Trophoblast cell (in vitro differentiated cells and primary cell): ENCODE measurements around the gene SSBP3.

Experiments used
- DNase-seq, 2 donors: peaks; one replicate each; pipeline ENCODE4 v3.0.0-alpha.2; 2016
- H2AFZ ChIP-seq: 2 replicates; pipeline ENCODE4 v1.6.1; 2013; ENCODE audit warnings: low read length, moderate library complexity, mild to moderate bottlenecking; ENCODE audit not compliant: insufficient read depth, poor library complexity
- H2AK5ac ChIP-seq: 2 replicates; pipeline ENCODE4 v1.6.1; 2013; ENCODE audit warnings: mild to moderate bottlenecking, low read length
- H2BK120ac ChIP-seq: 2 replicates; pipeline ENCODE4 v1.6.1; 2013; ENCODE audit warnings: low read length, mild to moderate bottlenecking, moderate library complexity; ENCODE audit not compliant: insufficient read depth, poor library complexity
- H2BK12ac ChIP-seq: 2 replicates; pipeline ENCODE4 v1.6.1; 2013; ENCODE audit warnings: mild to moderate bottlenecking, low read length, moderate library complexity
- H2BK5ac ChIP-seq: 2 replicates; pipeline ENCODE4 v1.6.1; 2013; ENCODE audit warnings: low read length, low read depth, moderate library complexity, mild to moderate bottlenecking; ENCODE audit not compliant: poor library complexity
- H3K14ac ChIP-seq: 2 replicates; pipeline ENCODE4 v1.6.1; 2013; ENCODE audit warnings: mild to moderate bottlenecking, low read length
- H3K18ac ChIP-seq: 2 replicates; pipeline ENCODE4 v1.6.1; 2013; ENCODE audit warnings: mild to moderate bottlenecking, low read length
- H3K23ac ChIP-seq: 2 replicates; pipeline ENCODE4 v1.6.1; 2013; ENCODE audit warnings: low read length
- H3K27ac ChIP-seq: 2 replicates; pipeline ENCODE4 v1.5.1; 2013; ENCODE audit warnings: low read depth, mild to moderate bottlenecking, inconsistent platforms, low read length, moderate library complexity
- H3K27me3 ChIP-seq: 2 replicates; pipeline ENCODE4 v1.6.1; 2013; ENCODE audit warnings: inconsistent platforms, mild to moderate bottlenecking, low read length, moderate library complexity; ENCODE audit not compliant: insufficient read depth
- H3K36me3 ChIP-seq, 2 experiments: 1 replicate in 1 of 2; 2 replicates in 1 of 2; pipeline ENCODE4 v1.6.1; 2013; ENCODE audit warnings: low read length in 2 of 2, mild to moderate bottlenecking in 2 of 2, moderate library complexity in 1 of 2; ENCODE audit not compliant: insufficient read depth in 2 of 2, control insufficient read depth in 1 of 2
- H3K4ac ChIP-seq: 2 replicates; pipeline ENCODE4 v1.6.1; 2013; ENCODE audit warnings: low read depth, mild to moderate bottlenecking, low read length, moderate library complexity
- H3K4me1 ChIP-seq, 2 experiments: 1 replicate in 1 of 2; 2 replicates in 1 of 2; pipeline ENCODE4 v1.6.1; 2013; ENCODE audit warnings: low read length in 2 of 2, mild to moderate bottlenecking in 2 of 2, moderate library complexity in 1 of 2; ENCODE audit not compliant: insufficient read depth in 2 of 2, control insufficient read depth in 1 of 2
- H3K4me2 ChIP-seq: 2 replicates; pipeline ENCODE4 v1.6.1; 2013; ENCODE audit warnings: inconsistent platforms, mild to moderate bottlenecking, low read length, moderate library complexity
- H3K4me3 ChIP-seq: 2 replicates; pipeline ENCODE4 v1.5.1; 2013; ENCODE audit warnings: mild to moderate bottlenecking, low read depth, low read length, inconsistent platforms
- H3K79me1 ChIP-seq: one replicate; pipeline ENCODE4 v1.6.1; 2013; ENCODE audit warnings: low read length
- H3K79me2 ChIP-seq: 2 replicates; pipeline ENCODE4 v1.6.1; 2013; ENCODE audit warnings: low read length, mild to moderate bottlenecking; ENCODE audit not compliant: control insufficient read depth, insufficient read depth, poor library complexity
- H3K9ac ChIP-seq: 2 replicates; pipeline ENCODE4 v1.6.1; 2013; ENCODE audit warnings: mild to moderate bottlenecking, low read length
- H3K9me3 ChIP-seq: 2 replicates; pipeline ENCODE4 v1.6.1; 2013; ENCODE audit warnings: low read depth, mild to moderate bottlenecking, control low read depth, inconsistent platforms, low read length; ENCODE audit not compliant: insufficient read depth
- H4K12ac ChIP-seq: 2 replicates; pipeline ENCODE4 v1.6.1; 2013; ENCODE audit warnings: low read depth, mild to moderate bottlenecking, low read length, moderate library complexity
- H4K8ac ChIP-seq: 2 replicates; pipeline ENCODE4 v1.6.1; 2013; ENCODE audit warnings: low read depth, mild to moderate bottlenecking, low read length, moderate library complexity
- H4K91ac ChIP-seq: one replicate; pipeline ENCODE4 v1.6.1; 2013; ENCODE audit warnings: low read depth, mild to moderate bottlenecking, low read length, moderate library complexity
- WGBS: extraction: QIAGEN DNeasy Blood & Tissue Kit; methylation state at CpG from one replicate; pipeline ENCODE4 v1.1.7; 2013; ENCODE audit warnings: missing lambda C conversion rate; ENCODE audit not compliant: insufficient read length, insufficient coverage; ENCODE audit errors: extremely low coverage; 5-methylcytosine and 5-hydroxymethylcytosine counted together

Gene SSBP3

DNA sequence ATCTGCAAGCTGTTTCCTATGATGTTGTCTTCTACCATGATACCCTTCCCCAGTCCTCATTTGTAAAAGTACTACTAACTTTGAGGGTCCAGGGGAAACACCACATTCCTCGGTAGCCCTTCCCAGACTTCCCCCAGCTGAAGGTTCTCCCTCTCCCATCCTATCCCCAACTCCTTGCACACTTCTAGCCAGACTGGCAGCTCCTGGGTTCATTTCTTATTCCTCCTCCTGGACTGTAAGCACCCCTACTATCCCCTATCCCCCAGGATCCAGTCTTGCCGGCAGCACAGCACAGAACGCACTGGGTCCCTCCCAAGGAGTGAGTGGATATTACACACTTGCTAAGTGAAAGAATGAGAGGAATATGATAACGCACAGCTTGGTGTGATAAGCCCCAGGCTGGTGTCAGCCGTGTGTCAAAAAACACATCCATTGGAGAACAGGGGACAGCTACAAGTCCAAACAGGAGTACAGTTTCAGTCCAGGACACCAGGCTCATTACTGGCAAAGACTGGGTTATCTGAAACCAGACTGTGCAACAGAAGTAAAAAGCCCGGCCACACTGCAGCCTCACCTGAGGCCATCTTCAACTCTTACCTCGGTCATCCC lies 100.2 kb downstream of the SSBP3 start:
- H3K18ac ChIP-seq, result no peak overlapping the region
- H2BK120ac ChIP-seq, result no peak overlapping the region
- peaks cover 6 to 7% of the 10 kb centered on the region in 2 experiments for H3K36me3 ChIP-seq
- no peak overlapping the region for H3K4me2 ChIP-seq
- no peak overlapping the region for H3K4ac ChIP-seq
- H2BK12ac ChIP-seq, result no peak overlapping the region
- H3K23ac ChIP-seq, result no peak overlapping the region
- peaks cover 3 to 4% of the 10 kb centered on the region in 2 experiments for H3K4me1 ChIP-seq
- H2AFZ ChIP-seq, result no peak overlapping the region
- no peak overlapping the region for H2AK5ac ChIP-seq
- no peak overlapping the region for H2BK5ac ChIP-seq
- H3K14ac ChIP-seq, result no peak overlapping the region
- H3K9ac ChIP-seq, result no peak overlapping the region
- H3K79me2 ChIP-seq, result peaks cover 17% of the 10 kb centered on the region
- no peaks in the 10 kb centered on the region for H3K9me3 ChIP-seq
- WGBS, result no CpG with 5 or more reads among the region's 7 CpGs
- DNase-seq, result no peak
- H3K27ac ChIP-seq, result no peak overlapping the region
- no peak overlapping the region for H4K12ac ChIP-seq
- H4K8ac ChIP-seq, result no peak overlapping the region
- no peak overlapping the region for H4K91ac ChIP-seq
- no peak overlapping the region for H3K4me3 ChIP-seq
- no peaks in the 10 kb centered on the region for H3K27me3 ChIP-seq
- H3K79me1 ChIP-seq, result no peaks in the 10 kb centered on the region

DNA sequence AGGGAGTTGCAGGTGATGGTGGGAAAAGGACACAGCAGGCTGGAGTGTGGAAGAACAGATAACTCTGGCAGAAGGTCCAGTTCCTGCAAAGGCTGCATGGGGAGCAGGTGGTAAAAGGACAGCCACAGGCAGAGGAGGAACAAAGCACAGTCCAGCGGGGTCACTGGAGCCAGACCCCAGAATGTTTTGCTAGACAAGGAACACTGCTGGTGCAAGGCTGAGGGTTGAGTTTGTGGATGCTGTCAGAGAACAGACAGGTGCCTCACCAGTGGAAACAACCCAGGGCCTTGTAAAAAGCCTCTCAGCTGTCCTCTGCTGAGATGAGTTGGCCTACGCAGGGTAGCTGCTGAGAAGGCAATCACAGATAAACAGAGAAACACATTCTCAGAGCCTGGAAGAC lies 101.7 kb downstream of the SSBP3 start:
- Histone ChIP-seq H2BK120ac (no peak overlapping the region), H4K91ac (no peak overlapping the region), H3K79me2 (peaks cover 18% of the 10 kb centered on the region), H3K4me2 (no peak overlapping the region), H4K12ac (no peak overlapping the region), H2BK12ac (no peak overlapping the region), H2AFZ (no peak overlapping the region), H3K4me3 (no peak overlapping the region), H3K23ac (no peak overlapping the region), H3K9ac (no peak overlapping the region), H3K27me3 (no peaks in the 10 kb centered on the region), H3K14ac (no peak overlapping the region), H2AK5ac (no peak overlapping the region), H3K27ac (no peak overlapping the region), H2BK5ac (no peak overlapping the region), H3K36me3 (peaks cover 5 to 6% of the 10 kb centered on the region in 2 experiments), H3K4me1 (no peaks in the 10 kb centered on the region), H4K8ac (no peak overlapping the region), H3K9me3 (no peaks in the 10 kb centered on the region), H3K4ac (peak overlapping the region; percentile 6), H3K18ac (no peak overlapping the region), H3K79me1 (no peaks in the 10 kb centered on the region)
- no CpG with 5 or more reads among the region's 2 CpGs for WGBS
- DNase-seq, result no peak

DNA sequence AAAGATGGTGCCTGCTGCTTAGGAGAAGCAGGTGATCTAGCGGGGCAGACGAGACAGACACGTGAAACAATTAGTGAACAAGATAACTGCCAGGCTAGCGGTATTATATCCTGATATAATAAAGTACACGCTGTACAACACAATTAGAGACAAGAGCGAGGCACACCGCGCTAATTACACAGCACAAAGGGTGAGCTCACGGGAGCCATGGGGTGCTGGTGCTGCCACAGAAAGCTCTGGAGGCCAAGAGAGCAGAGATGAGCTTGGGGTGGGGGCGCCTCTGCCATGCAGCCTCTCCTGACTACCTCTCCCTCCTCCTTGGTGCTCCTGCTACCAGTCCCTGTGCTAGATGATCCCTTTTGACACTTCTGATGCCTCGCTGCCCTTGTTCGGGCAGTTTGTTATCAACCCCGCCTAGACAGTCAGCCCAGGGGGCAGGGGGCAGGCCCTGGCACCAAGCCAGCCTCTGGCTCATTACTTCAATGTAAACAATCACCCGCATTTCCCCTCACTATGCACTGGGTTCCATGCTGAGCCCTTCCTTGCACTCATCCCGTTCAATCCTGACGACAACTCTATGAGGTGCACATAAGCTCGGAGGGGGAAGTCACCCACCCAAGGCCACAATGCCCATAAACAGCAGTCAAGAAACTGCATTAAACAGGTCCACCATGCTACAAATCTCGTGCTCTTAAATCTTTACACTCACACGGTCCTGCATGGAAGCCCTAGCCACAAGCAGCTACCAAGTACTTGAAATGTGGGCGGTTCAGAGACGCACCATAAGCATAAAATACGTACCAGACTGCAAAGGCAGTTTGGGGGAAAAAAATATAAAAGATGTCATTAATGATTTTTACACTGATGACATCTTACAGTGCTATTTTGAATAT lies 103.0 kb downstream of the SSBP3 start:
- Histone ChIP-seq H3K9me3 (no peaks in the 10 kb centered on the region), H3K18ac (peak overlapping the region; percentile 49), H3K27me3 (no peaks in the 10 kb centered on the region), H3K4me3 (no peak overlapping the region), H3K36me3 (peaks cover 5 to 6% of the 10 kb centered on the region in 2 experiments), H2AFZ (no peak overlapping the region), H3K79me2 (peaks cover 20% of the 10 kb centered on the region), H3K14ac (no peak overlapping the region), H4K91ac (no peak overlapping the region), H3K27ac (no peak overlapping the region), H2BK120ac (no peak overlapping the region), H2BK12ac (no peak overlapping the region), H4K12ac (no peak overlapping the region), H2BK5ac (no peak overlapping the region), H3K4me1 (no peaks in the 10 kb centered on the region), H3K4ac (peak overlapping the region; percentile 75), H4K8ac (no peak overlapping the region), H3K23ac (no peak overlapping the region), H2AK5ac (no peak overlapping the region), H3K9ac (no peak overlapping the region), H3K4me2 (no peak overlapping the region), H3K79me1 (no peaks in the 10 kb centered on the region)
- WGBS, result no CpG with 5 or more reads among the region's 22 CpGs
- DNase-seq, result no peak

DNA sequence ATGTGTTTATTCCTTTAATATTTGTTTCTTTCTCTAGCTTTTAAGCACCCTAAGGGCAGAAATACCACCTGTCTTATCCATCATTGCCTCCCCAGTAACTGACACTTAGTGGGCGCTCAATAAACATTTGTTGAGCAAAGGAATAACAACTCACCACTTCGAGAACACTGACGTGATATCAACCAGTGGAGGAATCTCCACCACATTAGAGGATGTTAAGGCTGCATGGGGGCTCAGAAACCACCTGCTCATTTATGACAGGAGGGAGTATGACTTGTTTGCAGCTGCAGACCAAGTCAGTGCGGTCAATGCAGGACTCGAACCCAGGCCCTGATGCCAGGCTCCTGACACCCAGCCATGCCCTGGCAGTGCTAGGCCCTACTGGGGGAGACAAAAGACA lies 103.6 kb downstream of the SSBP3 start:
- DNase-seq, result no peak
- Histone ChIP-seq H3K27ac (no peak overlapping the region), H2AK5ac (no peak overlapping the region), H3K14ac (no peak overlapping the region), H3K4me3 (no peak overlapping the region), H3K36me3 (peaks cover 5 to 6% of the 10 kb centered on the region in 2 experiments), H4K8ac (no peak overlapping the region), H2BK12ac (no peak overlapping the region), H2BK120ac (no peak overlapping the region), H3K9ac (no peak overlapping the region), H3K79me1 (no peaks in the 10 kb centered on the region), H3K27me3 (no peaks in the 10 kb centered on the region), H4K91ac (no peak overlapping the region), H3K4ac (peak overlapping the region; percentile 75), H2BK5ac (no peak overlapping the region), H2AFZ (no peak overlapping the region), H3K79me2 (peaks cover 20% of the 10 kb centered on the region), H4K12ac (no peak overlapping the region), H3K9me3 (no peaks in the 10 kb centered on the region), H3K18ac (no peak overlapping the region), H3K23ac (no peak overlapping the region), H3K4me1 (no peaks in the 10 kb centered on the region), H3K4me2 (no peak overlapping the region)
- no CpG with 5 or more reads among the region's 5 CpGs for WGBS
